PFSK-1 (cell line): ENCODE measurements around the gene TTF2.

Experiments
- FOXP2 ChIP-seq: optimal IDR thresholded peaks from 2 replicates; pipeline ENCODE3; 2011; ENCODE audit warnings: borderline replicate concordance, control low read depth, inconsistent platforms; ENCODE audit not compliant: insufficient read depth; ENCODE audit errors: extremely low read length, extremely low read depth
- POLR2AphosphoS5 ChIP-seq: IDR thresholded peaks from 2 replicates; pipeline ENCODE4 v1.6.1; 2012; ENCODE audit warnings: low read depth, mild to moderate bottlenecking, control low read depth, low read length, moderate library complexity
- SIN3A ChIP-seq: IDR thresholded peaks from 2 replicates; pipeline ENCODE4 v1.6.1; 2012; ENCODE audit warnings: mild to moderate bottlenecking, low read length, moderate library complexity, borderline replicate concordance; ENCODE audit not compliant: insufficient read depth
- TAF1 ChIP-seq: IDR thresholded peaks from 2 replicates; pipeline ENCODE4 v1.6.1; 2012; ENCODE audit warnings: low read length, control low read depth, borderline replicate concordance; ENCODE audit not compliant: insufficient read depth
- TF ChIP-seq, protein P1 (sequence below), 2 experiments: IDR thresholded peaks; 2 replicates each; pipeline versions ENCODE4 v1.6.1 to v1.8.0; 2011 to 2012; ENCODE audit warnings: low read depth in 2 of 2, low read length in 2 of 2, control low read depth in 1 of 2, inconsistent platforms in 1 of 2, mild to moderate bottlenecking in 1 of 2, moderate library complexity in 1 of 2; ENCODE audit not compliant: insufficient read depth in 1 of 2

The TTF2 gene

DNA sequence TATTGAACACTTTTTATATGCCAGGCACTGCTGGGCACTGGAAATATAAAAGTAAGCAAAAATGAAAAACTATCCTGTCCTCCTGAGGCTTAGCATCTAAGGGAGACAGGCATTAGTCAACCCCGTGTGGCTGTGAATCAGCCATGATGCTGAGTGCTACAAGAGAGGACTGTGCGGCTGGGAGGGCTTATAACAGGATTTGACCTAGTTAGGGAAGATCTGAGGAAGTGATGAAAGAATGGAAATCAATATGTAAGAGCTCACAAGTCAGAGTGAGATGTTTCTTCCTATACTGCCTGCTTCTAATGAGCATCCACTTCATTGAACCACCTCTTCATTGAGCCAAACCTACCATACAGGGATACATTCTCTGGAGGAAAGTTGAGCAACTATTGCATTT, 46.4 kb downstream of the TTF2 start:
- no peak for TF ChIP-seq FOXP2
- TF ChIP-seq, protein P1, sequence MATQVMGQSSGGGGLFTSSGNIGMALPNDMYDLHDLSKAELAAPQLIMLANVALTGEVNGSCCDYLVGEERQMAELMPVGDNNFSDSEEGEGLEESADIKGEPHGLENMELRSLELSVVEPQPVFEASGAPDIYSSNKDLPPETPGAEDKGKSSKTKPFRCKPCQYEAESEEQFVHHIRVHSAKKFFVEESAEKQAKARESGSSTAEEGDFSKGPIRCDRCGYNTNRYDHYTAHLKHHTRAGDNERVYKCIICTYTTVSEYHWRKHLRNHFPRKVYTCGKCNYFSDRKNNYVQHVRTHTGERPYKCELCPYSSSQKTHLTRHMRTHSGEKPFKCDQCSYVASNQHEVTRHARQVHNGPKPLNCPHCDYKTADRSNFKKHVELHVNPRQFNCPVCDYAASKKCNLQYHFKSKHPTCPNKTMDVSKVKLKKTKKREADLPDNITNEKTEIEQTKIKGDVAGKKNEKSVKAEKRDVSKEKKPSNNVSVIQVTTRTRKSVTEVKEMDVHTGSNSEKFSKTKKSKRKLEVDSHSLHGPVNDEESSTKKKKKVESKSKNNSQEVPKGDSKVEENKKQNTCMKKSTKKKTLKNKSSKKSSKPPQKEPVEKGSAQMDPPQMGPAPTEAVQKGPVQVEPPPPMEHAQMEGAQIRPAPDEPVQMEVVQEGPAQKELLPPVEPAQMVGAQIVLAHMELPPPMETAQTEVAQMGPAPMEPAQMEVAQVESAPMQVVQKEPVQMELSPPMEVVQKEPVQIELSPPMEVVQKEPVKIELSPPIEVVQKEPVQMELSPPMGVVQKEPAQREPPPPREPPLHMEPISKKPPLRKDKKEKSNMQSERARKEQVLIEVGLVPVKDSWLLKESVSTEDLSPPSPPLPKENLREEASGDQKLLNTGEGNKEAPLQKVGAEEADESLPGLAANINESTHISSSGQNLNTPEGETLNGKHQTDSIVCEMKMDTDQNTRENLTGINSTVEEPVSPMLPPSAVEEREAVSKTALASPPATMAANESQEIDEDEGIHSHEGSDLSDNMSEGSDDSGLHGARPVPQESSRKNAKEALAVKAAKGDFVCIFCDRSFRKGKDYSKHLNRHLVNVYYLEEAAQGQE (IDR thresholded peaks at IDR 0.05; ENCODE audit: insufficient read depth in 1 of 2, low read depth in 2 of 2, low read length in 2 of 2) = no peak
- TF ChIP-seq POLR2AphosphoS5 = no peak
- no peak for TF ChIP-seq TAF1
- no peak for TF ChIP-seq SIN3A

- no peak for TF ChIP-seq POLR2AphosphoS5
- TF ChIP-seq TAF1 = no peak
- TF ChIP-seq FOXP2 = no peak
- TF ChIP-seq SIN3A = no peak
- TF ChIP-seq, protein P1 (IDR thresholded peaks at IDR 0.05; ENCODE audit: insufficient read depth in 1 of 2, low read depth in 2 of 2, low read length in 2 of 2) = no peak
Observed at GRCh38 chr1:117107364-117107763, 47.2 kb downstream of the TTF2 start.

DNA sequence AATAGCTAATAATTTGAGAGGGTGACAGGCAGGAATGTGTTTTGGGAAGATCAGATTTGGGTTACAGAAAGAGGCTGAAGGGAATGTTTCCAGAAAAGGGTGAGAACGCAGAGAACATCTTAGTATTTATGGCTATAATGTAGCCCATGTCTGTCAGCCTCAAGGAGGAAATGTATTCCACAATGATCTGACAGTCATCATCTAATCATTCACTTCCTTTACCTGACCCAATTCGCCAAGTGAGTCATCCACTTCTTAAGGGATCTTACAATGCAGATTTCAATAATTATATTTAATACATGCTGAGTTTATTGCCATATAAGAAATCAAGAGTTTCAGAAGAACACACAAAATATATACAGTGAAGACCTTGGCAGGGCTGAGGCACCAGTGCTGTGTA, 50.6 kb downstream of the TTF2 start:
- no peak for TF ChIP-seq TAF1
- TF ChIP-seq FOXP2 = no peak
- no peak for TF ChIP-seq SIN3A
- no peak for TF ChIP-seq POLR2AphosphoS5
- TF ChIP-seq, protein P1 (IDR thresholded peaks at IDR 0.05; ENCODE audit: insufficient read depth in 1 of 2, low read depth in 2 of 2, low read length in 2 of 2) = no peak

DNA sequence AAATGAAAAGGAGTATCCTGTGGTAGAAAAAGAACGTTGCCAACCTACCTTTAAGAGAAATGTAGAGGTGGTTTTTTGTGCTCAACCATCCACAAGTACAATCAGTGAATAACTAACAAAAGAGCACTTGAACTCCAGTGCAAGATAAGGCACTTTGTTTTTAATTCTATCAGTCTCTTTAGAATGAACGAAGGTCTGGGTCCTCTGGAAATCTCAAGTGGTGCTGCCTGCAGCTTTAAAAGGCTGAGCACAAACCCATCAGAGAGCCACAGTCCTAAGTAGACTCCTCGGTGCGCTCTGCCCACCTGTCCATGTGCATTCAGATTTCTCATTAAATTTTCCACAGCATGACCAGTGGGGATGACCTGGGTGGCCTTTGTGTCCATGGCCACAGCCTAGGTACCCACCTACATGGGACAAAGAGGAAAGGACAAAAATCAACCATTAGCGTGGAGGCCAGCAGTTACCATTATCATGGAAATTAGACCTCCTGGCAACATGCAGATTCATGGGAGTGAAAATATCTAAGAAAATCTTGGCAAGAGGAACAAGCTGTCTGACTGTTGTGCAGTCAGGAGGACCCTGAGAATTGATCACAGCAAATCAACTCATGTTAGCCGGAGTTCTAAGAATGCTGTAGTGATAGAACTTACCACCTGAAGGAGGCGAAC, 52.1 kb downstream of the TTF2 start:
- no peak for TF ChIP-seq POLR2AphosphoS5
- TF ChIP-seq FOXP2 = no peak
- TF ChIP-seq, protein P1 (IDR thresholded peaks at IDR 0.05; ENCODE audit: insufficient read depth in 1 of 2, low read depth in 2 of 2, low read length in 2 of 2) = no peak
- no peak for TF ChIP-seq TAF1
- no peak for TF ChIP-seq SIN3A

DNA sequence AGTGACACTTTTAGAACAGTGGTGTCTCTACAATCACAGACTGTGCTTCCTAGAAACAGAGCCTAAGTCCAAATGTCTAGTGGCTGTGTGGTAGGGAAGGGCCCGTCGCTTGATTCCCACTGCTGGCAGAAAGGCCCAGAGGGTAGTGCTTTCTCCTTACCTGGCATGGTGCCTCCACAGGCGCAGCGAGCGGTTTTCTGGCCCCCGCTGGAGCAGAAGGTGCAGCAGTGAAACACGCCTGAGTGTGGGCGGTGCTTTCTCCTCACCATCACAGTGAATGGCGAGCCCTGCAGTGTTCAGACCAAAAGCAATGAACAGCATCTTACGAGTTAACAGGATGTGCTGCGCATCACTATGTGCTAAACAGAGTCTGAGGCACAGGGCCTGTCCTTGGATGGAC, 53.1 kb downstream of the TTF2 start:
- TF ChIP-seq SIN3A (no peak), TAF1 (no peak), FOXP2 (no peak), POLR2AphosphoS5 (no peak)
- TF ChIP-seq, protein P1 (IDR thresholded peaks at IDR 0.05; ENCODE audit: insufficient read depth in 1 of 2, low read depth in 2 of 2, low read length in 2 of 2) = no peak
